ENCODE measurements around the gene DOCK8.
"Not testable (repeated sequence)": the region's sequence is repeated elsewhere in the genome, so short reads cannot be mapped to it uniquely, and the experiment has no call there.

Gene DOCK8

DNA sequence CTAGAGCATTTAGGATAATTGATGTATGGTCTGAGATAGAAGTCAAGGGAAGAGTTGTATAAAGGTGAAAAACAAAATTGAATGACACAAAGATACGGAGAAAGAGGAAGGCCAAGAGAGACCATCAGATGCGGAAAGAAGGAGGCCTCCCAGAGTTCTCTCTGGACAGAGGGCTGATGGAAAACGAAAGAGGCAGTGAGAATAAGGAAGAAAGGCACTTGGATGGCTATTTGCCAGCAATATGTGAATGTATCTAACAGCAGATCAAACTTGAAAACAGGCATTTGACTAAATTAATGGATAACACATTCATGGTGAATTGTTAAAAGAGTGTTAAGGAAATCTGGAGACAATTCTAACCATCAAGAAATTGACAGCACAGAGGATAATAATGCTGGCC, 2.4 kb upstream of the DOCK8 start:
- TF ChIP-seq, protein P1, sequence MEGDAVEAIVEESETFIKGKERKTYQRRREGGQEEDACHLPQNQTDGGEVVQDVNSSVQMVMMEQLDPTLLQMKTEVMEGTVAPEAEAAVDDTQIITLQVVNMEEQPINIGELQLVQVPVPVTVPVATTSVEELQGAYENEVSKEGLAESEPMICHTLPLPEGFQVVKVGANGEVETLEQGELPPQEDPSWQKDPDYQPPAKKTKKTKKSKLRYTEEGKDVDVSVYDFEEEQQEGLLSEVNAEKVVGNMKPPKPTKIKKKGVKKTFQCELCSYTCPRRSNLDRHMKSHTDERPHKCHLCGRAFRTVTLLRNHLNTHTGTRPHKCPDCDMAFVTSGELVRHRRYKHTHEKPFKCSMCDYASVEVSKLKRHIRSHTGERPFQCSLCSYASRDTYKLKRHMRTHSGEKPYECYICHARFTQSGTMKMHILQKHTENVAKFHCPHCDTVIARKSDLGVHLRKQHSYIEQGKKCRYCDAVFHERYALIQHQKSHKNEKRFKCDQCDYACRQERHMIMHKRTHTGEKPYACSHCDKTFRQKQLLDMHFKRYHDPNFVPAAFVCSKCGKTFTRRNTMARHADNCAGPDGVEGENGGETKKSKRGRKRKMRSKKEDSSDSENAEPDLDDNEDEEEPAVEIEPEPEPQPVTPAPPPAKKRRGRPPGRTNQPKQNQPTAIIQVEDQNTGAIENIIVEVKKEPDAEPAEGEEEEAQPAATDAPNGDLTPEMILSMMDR (IDR thresholded peaks at IDR 0.05; ENCODE audit: low read depth, low read length): no peak
- H3K4me3 ChIP-seq (ENCODE audit: low read depth, low read length): no peak overlapping the region

DNA sequence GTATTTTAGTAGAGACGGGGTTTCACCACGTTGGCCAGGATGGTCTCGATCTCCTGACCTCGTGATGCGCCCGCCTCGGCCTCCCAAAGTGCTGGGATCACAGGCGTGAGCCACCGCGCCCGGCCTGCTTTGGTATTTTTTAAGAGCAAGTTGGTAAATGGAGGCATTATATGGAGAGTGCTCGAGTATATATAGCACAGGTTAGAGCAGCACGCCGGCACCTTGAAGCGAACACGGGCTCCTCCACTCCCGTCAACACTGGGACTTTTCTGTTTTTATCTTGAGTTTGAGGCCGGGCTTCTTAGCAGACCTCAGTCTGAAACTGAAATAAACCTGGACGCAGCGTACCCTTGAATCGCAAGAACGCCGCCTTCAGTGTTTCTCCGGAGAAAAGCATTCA, 764 bp upstream of the DOCK8 start:
- H3K4me3 ChIP-seq (ENCODE audit: low read depth, low read length): not testable (repeated sequence)

DNA sequence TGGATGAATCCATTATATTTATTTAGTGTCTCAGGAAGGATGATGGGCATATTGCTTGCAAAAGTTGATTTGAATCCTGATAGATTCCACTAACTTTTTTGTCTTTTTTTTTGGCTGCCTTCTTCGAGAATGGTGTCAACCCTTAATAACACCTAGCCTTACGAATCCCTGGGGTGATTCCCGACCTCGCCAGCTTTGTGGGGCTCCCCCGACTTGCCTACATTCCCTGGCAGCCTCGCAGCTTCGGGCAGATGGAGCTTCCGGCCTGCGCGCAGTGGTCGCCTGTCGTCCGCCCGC, 366 bp upstream of the DOCK8 start:
- TF ChIP-seq, protein P1 (IDR thresholded peaks at IDR 0.05; ENCODE audit: low read depth, low read length): no peak
- no peak overlapping the region for H3K4me3 ChIP-seq (ENCODE audit: low read depth, low read length)

DNA sequence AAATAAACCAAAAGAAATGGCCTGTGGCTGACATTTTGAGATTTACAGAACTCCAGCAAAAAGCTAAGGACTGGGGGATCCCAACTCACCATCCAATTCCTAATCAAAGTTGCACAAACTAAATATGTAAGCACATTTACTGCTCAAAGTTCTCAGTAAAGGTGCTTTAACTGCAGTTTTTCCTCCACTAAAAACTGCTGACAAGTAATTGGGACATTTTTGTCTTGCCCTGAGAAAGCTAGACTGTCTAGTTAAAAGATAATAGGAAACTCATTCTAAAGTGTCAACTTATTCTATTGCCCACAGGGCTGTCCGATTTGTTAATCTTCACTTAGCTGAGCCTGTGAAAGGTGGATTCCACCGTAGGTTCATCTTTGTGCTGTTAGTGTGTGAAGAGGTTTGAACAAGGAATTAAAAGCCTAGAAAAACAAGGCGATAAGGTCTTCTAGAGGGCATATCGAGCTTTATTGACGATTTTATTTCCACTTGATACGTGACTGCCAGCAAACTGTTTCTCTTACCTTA, 1.0 kb downstream of the DOCK8 start:
- H3K4me3 ChIP-seq (ENCODE audit: low read depth, low read length): no peak overlapping the region
- TF ChIP-seq, protein P1 (IDR thresholded peaks at IDR 0.05; ENCODE audit: low read depth, low read length): no peak

DNA sequence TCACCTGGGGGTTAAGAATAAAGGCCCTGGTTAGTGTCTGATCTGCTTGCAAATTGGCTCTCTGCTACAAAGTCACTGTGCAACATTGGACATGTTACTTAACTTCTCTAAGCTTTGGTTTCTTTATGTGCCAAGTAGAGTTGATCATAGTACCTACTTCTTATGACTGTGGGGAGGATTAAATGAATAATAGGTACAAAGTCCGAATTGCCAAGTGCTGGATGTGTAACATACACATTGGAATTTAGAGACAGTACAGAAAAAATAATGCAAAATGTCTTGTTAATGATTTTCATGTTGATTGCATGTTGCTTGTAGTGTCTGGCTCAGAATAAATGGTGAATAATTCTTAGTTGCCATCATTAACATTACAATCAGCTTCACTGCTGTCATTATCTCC, 2.2 kb downstream of the DOCK8 start:
- no peak overlapping the region for H3K4me3 ChIP-seq (ENCODE audit: low read depth, low read length)
- TF ChIP-seq, protein P1 (IDR thresholded peaks at IDR 0.05; ENCODE audit: low read depth, low read length): no peak

DNA sequence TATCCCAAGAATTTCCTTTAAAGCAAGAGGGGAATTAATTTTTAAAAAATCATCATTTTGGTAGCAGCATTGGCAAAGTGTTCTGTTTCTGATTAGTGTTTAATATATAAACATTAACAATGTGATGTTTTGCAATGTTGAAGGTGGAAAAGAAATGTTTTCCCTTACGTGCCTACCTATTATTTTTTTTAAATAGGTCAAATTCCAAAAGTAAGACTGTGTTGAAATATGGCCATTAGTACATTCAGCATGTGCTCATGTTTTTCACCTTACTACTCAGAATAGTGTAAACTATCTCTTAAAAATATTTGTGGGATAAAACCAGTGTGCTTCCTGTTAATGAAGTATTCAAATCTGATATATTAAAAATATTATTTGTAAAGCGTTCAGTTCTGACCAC, 3.3 kb downstream of the DOCK8 start:
- TF ChIP-seq, protein P1 (IDR thresholded peaks at IDR 0.05; ENCODE audit: low read depth, low read length): no peak
- no peak overlapping the region for H3K4me3 ChIP-seq (ENCODE audit: low read depth, low read length)

DNA sequence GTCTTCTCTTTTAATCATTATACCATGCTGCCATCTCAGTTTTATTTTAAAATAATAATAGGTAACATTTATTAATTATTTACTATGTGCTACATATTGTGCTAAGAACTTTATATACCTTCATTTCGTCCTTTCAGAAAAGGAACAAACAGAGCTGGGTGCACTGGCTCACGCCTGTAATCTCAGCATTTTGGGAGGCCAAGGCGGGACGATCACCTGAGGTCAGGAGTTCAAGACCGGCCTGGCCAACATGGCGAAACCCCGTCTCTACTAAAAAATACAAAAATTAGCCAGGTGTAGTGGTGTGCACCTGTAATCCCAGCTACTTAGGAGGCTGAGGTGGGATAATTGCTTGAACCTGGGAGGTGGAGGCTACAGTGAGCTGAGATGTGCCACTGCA, 4.4 kb downstream of the DOCK8 start:
- not testable (repeated sequence) for H3K4me3 ChIP-seq (ENCODE audit: low read depth, low read length)

DNA sequence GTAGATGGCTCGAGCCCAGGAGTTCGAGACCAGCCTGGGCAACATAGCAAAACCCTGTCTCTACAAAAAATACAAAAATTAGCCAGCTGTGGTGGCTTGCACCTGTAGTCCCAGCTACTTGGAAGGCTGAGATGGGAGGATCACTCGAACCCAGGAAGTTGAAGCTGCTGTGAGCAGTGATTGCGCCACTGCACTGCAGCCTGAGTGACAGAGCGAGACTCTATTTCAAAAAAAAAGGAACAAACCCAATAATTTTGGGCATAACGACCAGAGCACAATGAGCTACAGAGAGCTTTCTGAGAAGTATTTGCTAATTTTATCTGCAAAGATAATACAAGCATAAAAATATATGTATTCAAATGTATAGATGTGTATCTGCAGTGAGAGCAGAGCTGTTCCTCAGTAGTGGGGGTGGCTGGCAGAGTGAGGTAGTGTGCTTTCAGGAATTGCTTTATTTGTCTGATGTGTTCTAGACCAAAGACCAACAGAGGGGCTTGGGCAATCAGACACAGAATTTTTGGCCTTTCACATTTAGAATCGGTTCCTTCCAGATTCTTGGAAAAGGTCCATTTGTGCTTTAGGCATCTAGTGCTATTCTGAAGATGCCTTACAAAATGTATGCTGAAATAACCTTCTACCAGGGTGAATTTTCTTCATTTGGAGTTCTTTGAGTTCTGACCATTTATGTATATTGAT, 5.2 kb downstream of the DOCK8 start:
- no peak overlapping the region for H3K4me3 ChIP-seq (ENCODE audit: low read depth, low read length)
- TF ChIP-seq, protein P1 (IDR thresholded peaks at IDR 0.05; ENCODE audit: low read depth, low read length): no peak
